Right forelimb (tissue), 1 donor: ENCODE data around the gene GEMIN7.
"Not testable (repeated sequence)": the region's sequence is repeated elsewhere in the genome, so short reads cannot be mapped to it uniquely, and the experiment has no call there.

Source experiments
- DNase-seq: peaks from one replicate; pipeline ENCODE4 v3.0.0-alpha.2; 2018

GEMIN7 gene

DNA sequence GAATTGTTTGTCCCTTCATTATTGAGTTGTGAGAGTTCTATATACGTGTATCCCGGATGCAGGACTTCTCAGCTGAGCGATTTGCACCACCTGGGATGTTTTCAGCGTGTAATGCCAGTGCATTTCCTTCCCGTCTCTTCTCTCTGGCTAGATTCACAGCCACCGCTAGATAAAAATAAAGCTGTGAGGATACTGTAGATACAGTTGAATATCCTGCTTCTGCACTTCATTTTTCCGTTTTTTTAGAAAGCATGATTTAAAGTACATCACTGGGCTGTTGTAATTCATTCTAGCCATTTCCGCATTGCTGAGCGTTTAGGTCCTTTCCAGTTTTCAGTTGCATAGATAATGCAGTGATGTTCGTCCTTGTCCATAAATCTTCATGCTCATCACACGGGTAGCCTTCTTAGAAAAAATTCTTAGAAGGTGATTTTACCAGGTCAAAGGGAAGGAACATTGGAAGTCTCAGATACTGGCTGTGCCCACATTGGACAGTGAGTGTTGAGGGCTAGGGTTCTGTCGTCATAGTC lies 28.6 kb downstream of the GEMIN7 start:
- DNase-seq = no peak

DNA sequence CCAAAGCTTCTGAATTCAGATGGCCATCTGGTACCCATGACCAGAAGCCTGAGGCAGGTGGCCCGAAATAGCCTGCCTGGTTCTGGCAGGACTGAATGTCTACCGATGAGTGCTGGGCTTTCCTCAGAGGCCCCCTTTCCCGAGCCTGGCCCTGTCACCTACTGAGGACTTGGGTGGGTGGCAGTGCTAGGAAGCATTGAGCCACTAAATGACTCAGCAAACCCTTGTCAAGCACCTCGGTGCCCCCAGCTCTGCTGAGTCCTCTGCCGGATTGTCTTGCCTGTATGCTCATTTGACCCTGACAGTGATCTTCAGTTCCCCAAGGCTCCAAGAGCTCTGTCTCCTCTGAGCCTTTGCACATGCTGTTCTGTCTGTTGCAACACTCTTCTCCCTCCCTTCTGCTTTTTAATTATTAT lies 31.8 kb downstream of the GEMIN7 start:
- no peak for DNase-seq

DNA sequence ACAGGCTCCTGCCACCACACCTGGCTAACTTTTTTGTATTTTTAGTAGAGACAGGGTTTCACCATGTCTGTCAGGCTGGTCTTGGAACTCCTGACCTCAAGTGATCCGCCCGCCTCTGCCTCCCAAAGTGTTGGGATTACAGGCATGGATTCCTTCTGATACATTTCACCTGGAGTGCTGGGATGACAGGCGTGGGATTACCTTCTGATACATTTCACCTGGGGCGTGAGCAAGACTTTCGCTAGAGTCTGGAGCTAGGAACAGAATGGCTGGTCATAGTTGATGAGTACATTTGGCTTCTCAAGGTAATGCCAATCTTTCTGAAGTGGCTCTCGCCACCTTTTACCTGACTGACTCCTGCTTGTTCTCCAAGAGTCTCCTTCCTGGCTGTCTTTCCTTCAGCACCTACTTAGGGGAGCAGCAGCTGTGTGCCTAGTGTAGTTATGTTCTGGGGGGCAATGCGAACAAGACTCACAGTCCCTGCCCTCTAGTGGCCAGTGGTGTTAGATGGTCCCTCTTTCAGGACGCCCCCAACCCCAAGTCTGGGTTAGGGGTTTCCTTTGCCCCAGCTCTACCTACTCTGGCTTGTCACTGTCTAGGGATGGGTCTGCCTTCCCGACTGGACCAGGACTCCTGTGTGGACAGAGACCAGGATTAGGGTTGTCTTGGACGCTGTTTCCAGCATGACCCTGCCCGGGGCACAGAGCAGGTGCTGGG lies 33.2 kb downstream of the GEMIN7 start:
- DNase-seq = no peak

DNA sequence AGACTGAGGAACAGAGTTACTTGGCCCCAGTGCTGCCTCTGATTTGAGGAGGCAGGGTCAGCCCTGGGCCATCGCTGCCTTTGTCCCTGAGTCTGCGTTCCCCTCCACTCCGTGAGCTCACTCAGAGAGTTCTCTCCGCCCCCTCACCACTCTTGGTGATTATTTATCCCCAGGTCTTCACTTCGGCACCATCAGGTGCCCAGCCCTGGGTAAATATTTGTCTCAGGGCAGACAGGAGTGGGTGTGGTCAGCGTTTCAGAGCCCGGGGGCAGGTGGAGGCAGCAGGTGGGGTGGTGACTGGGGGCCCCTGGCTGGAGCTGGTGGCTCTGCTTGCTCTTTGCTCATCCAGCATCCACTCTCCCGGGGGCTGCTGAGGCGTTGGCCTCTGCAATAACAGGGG lies 34.6 kb downstream of the GEMIN7 start:
- DNase-seq = no peak

DNA sequence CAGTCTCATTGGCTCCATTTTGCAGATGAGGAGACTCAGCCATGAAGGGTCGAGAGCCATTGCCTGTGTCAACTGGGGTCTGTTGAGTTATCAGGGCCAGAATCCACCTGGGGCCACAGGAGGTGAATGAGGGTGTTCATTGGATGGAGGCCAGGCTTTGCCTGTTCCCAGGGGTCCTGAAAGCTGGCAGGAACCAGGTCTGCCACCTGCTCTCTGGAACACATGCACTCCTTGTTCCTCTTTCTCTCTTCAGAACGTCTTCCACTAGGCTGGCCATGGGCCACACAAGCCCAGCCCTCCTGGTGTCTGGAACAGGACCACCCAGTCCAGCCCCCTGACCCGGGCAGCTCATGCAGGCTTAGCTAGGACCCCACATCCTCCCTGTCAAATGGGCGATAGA lies 35.1 kb downstream of the GEMIN7 start:
- DNase-seq = no peak

DNA sequence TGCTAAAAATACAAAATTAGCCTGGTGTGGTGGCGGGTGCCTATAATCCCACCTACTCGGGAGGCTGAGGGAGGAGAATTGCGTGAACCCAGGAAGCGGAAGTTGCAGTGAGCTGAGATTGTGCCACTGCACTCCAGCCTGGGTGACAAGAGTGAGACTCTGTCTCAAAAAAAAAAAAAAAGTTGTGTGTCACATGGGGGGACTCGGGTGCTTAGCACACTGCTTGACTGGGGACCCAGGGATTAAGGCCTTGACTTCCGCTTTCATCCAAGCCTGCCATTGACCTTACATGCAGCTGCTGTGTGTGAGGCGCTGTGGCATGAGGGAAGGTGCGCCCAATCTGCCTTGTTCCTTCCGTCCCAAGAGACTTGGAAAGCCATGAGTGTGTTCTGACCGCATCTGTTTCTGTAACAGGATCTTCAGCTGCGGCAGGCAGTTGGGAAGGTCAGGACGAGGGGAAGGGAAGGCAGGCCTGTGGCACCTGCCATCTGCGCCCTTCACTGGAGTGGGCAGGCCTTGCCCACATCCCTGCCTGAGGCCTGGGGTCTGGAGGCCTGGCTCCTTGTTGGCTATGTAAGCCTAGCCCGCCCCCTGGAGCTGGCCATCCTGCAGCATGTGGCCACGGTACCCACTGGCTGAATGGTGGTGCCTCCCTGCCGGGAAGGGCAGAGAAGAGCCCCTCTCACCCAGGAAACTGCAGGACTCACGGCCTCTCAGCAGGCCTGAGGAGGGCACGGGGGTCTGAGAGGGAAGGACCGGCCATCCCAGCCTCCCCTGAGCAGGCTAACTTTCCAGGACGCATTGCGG lies 37.0 kb downstream of the GEMIN7 start:
- no peak for DNase-seq

DNA sequence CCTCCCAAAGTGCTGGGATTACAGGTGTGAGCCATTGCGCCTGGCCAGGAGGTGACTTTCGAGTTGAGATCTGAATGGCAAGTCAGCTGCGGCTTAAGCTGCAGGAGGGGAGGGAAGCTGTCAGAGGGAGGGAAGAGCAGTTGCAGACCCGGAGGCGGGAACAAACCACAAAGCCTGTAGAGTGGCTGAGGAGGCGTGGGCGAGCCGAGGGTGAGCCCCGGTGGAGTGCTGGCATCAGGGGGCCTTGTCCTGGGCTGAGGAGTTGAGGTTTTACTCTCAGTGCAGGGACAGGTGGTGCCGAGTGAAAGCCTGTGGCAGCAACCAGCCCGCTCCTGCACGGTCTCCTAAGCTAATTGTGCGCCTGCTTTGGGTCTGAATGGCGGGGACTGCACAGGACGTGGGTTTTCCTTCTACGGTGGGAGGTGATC lies 38.1 kb downstream of the GEMIN7 start:
- DNase-seq = no peak

DNA sequence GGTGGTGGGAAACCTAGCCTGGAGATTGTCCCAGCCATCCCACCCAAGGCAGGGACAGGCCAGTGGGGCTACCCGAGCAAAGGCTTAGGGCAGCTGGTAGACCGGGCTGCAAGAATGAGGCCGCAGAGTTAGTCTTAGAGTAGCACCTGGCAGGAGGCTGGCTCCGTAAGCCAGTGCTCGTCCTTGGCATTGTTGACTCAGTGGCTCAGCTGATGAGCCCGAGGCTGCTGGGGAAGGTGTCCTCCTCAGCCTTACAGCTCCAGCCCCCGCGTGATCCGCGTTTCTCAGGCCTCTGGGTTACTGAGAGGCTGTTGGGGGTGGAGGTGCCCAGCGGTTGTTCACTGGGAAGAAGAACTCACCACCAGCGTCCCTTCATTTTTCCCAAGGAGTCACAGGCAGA lies 38.6 kb downstream of the GEMIN7 start:
- DNase-seq = no peak

DNA sequence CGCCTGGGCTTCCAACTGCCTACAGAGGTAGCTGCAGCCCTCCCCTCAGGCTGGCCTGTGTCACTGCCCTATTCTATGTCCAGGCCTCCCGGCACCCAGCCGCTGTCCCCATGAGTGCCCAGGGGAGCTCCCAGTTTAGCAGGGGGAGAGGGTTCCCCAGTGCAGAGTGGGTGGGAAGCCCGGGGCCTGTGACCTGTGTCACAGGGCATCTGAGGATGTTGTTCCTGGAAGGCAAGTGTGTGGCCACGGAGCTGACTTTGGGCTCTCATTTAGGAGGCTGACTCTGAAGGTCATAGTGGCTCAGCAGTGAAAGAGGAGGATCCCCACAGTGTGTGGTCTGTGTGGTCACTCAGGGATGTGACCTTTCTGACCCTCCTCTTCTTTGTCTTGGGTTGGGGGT lies 39.0 kb downstream of the GEMIN7 start:
- no peak for DNase-seq

DNA sequence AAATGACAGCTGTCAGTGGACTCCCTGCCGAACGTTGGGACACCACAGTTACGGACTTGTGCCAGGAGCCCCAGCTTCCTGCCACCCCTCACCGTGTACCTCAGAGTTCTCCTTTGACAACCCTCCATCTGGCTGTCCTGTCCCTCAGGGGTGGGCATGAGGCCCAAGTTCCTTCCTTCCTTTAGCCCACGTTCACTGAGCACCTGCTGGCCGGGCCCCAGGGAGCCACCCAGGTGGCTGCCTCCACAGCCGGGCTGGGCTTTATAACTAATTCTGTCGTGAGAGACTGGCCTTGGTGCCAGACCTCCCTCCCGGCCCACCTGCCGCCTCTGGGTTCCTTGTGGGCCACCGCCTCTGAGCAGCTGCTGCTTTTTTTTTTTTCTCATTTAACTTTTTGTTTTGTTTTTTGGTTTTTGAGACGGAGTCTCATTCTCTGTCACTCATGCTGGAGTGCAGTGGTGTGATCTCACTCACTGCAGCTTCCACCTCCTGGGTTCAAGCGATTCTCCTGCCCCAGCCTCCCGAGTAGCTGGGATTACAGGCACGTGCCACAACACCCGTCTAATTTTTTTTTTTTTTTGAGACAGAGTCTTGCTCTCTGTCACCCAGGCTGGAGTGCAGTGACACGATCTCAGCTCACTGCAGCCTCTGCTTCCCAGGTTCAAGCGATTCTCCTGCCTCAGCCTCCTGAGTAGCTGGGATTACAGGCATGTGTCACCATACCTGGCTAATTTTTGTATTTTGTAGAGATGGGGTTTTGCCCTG lies 39.7 kb downstream of the GEMIN7 start:
- not testable (repeated sequence) for DNase-seq

DNA sequence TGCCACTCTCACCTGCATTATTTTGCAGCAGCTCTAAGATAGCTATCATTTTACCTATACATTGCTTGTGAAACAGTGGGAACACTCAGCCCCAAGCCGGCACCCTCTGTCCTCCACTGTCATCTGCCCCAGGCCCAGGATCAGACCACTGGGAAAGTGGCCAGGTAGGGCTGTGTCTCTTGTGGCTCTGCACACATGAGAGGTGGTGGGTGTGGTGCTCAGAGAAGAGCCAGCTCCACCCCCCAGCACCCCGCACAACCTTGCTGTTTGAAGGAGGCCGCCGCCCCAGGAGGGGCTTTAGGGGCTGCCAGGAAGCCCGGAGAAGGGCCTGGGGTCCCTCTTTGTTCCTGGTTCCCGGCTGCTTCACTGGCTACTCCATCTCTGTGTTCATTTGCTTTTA lies 40.5 kb downstream of the GEMIN7 start:
- DNase-seq = no peak

DNA sequence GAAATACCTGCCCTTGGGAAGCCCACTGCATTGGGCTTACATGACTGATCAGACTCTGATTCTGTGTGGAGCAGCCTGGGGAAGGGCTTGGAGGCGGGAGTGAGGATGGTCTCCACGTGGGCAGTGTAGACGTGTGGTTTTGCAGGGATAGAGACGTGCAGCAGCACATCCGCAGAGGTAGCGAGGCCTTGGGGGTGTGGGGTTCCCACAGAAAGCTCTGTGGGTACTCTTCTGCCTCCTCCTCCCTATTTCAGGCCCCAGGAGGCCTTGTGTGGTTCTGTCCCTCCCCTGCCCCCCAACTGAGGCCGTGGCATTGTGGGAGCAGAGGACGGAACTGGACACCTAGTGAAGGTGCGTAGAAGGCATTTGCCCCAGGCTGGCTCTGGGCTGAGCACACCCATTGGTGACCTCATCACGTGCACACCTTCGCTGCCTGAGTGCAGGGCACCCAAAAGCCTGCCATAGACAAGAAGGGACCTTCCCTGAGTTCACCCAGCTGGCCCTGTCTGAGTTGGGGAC lies 42.8 kb downstream of the GEMIN7 start:
- no peak for DNase-seq

DNA sequence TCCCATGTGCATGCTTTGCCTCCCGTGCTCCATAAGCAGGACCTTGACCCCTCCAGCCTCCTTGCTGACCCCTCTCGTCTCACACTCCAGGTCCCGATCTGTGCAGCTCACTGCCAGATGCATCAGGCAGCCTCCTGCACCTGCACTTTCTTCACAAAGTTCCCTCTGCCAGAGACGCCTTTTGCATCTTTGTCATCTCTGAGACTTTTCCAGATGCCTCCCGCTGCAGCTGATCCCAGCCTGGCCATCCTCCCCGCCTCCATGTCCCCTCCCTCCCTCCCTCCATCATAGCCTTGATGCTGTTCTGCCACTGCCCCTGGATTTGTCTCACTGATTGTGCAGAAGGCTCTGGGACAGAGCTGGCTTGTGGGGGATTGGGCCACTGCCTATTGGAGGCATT lies 43.8 kb downstream of the GEMIN7 start:
- no peak for DNase-seq

DNA sequence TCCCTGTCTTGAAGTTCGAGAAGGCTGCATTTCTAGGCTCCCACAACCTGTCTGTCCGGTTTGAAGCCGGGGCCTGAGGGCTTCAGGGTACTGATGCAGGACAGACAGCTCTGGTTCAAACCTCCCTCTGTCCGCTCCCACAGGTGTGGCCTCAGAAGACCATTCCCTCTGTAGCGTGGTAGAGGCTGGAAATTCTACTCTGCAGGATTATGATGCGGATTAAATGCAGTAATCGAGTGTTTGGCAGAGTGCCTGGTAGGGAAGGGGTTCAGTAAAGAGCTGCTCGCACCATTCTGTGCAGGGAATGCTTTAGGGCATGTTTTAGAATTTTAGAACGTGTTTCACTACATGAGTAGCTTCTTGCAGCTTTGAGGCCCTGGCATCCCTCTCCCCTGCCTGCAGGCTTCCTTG lies 44.4 kb downstream of the GEMIN7 start:
- DNase-seq = no peak

DNA sequence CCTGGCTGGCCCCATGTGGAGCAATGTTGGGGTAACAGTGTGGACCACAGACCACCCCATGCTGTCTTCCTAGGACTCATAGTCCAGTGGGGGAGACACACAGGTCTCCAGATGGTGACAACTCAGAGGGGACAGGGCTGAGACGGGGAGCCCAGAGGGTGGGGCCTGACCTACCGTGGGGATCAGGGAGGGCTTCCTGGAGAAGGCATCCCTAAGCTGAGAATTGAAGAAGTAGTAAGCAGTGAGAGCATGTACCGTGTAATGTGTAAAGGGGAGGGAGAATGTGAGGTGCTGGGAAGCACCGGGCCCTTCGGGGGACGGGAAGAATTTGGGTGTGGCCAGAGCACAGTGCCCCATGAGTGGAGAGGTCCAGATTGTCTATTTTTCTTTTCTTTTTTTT lies 45.0 kb downstream of the GEMIN7 start:
- no peak for DNase-seq

DNA sequence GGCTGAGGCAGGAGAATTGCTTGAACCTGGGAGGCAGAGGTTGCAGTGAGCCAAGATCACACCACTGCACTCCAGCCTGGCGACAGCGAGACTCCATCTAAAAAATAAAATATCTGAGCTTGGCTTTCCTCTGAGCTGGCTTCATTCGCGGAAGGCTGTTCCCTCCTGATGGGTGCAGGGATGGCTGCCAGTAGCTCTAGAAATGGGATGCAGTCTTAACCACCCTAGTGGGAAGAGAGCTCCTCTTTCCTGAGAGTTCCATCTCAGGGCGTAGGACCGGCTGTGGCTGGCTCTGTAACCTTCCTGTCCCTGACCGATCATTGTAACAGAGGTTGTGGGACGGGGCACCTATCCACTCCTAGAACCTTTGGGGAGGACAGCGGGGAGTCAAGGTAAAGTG lies 46.3 kb downstream of the GEMIN7 start:
- no peak for DNase-seq

DNA sequence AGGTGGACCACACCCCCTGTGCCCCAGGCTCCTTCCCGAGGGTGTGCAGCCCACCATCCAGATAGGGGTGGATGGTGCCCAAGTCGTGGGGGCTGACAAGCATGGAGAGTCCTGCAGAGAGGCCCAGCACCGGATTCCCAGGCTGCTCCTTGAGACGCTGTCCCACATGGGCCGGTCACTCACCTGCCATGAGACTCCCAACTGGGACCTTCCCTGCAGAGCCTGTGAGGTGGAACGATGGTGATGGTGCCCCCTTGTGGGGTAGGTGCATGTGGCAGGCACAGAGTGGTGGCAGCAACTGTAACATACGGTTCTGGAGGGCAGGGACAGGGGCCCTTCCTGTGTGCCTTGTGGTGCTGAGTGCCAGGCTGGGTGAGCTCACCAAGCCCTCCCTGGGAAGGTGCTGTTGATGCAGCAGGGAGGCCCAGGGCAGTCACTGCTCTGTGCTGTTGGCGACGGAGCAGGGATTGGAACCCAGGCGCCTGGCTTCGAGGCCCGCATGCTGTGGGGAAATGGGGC lies 47.0 kb downstream of the GEMIN7 start:
- DNase-seq = no peak

DNA sequence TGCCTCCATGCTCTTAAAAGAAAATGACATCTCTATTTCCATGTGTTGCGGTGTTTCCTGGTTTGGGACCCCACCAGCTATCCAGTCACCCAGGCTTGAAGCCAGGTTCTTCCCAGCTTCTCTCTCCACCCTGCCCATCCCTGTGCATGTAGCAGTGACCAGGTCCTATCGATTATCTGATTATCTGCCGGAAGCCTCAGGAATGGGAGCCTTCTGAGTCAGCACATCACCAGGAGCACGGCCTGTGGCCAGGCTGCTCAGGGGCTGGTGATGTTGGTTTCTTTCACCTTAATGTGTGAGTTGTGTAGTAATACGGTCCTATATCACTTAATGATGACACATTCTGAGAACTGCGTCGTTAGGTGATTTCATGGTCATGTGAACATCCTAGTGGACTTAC lies 47.6 kb downstream of the GEMIN7 start:
- no peak for DNase-seq

DNA sequence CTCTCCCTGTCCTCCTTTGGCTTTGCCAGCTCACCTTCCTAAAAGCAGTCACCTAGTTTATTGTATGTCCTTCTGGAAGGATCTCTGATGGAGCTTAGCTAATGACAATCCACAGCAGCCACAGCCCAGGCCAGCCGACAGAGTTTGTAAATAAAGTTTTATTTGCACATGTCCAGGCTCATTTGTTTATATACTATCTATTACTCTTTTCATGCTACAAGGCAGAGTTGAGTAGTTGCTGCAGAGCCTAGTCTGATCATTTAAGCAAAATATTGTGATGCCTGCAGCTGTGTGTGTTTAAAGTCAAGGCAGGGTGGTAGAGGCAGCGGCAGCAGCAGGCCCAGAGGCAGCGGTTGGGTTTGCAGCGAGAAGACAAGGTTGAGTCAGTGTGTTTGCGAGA lies 49.1 kb downstream of the GEMIN7 start:
- DNase-seq = no peak

DNA sequence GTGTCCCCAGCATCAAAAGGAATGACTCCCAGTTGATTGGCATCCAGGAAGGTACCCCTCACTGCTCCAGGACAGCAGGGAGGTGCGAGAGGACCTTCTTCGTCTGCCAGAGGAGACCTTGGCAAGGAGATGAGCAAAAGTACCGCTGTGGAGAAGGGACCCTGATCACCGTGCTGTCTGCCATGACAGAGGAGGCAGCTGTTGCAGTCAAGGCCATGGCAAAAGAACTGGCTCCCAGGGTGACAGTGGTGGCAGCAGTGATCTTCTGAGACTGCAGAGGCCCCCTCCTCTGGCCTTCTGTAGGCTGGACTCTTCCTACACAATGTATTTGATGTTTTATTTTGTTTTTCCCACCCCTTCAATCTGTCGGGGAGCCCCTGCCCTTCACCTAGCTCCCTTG lies 49.7 kb downstream of the GEMIN7 start:
- no peak for DNase-seq

DNA sequence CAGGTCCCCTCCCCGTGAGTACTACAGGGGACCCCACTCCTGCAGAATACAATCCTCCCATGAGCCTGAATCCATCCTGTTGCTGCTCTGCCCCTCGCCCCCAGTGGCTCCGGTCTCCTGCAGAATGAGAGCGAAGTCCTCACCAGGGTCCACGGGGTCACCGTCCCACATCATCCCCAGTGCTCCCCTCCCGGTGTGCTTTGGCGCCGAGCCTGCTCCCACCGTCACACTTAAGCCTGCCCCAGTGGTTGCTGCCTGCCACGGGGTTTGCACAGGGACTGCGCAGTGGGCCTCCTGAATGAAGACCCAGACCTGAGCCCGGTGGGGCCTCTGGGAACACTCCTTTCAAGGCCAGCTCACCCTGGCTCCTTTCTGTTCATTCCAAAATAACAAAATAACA lies 51.2 kb downstream of the GEMIN7 start:
- DNase-seq = no peak

DNA sequence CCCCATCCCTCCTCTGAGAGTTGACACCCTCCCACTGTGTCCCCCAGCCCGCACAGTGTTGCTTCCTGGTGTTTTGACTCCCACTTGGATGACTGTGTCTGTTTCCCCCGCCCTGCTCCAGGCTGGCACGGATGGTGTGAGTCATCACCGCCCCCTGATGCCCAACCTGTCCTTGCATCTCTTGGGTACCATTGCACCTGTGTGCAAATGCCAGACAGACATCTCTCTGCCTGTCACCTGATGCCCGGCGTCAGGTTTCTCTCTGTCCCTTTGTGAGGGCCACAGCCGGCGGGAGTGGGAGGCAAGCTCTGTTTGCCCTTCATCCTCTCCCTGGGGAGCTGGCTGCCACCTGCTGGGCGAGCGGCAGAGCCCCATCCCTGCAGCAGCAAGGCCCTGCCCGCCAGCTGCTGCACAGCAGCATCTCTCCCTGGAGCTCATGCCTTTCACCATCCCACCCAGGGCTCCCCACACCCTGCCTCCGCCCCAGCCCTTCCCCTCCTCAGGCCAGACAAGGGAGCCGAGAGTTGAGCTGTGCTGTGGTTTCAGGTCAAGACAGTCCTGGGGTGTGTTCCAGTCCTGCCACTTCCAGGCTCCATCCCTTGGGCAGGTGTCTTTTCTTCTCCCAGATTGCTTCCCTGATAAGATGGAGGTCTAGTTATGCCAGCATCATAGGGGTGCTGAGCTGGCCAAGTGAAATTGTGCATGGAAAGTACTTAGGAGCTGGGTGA lies 52.0 kb downstream of the GEMIN7 start:
- DNase-seq = no peak
